HG02623 (cell line): ENCODE data around the gene EFL1.
"Not testable (repeated sequence)": the region's sequence is repeated elsewhere in the genome, so short reads cannot be mapped to it uniquely, and the experiment has no call there.

Source experiments
- ATAC-seq: cut with Tn5 transposase; IDR thresholded peaks from one replicate; pipeline ENCODE4 v1.9.1; 2021; ENCODE audit warnings: moderate library complexity; ENCODE audit not compliant: unreplicated experiment

EFL1 gene

DNA sequence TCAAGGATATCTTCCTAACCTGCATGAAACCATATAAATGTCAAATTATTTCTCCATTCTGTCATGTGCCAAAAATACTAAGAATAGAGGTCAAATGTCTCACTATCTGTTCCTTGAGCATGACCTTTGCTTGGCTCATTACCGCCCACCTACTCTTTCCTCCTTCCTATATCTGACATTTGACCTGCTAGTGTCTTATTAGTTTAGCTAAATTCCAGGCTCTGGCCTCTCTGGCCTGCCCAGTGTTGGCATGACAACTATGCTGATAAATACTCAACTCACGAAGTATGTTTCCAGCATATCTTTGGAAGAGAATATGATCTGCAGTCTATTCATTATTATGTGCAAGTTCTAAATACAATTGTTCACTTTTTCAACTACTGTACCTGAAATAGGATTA lies 58.0 kb downstream of the EFL1 start:
- not testable (repeated sequence) for ATAC-seq

DNA sequence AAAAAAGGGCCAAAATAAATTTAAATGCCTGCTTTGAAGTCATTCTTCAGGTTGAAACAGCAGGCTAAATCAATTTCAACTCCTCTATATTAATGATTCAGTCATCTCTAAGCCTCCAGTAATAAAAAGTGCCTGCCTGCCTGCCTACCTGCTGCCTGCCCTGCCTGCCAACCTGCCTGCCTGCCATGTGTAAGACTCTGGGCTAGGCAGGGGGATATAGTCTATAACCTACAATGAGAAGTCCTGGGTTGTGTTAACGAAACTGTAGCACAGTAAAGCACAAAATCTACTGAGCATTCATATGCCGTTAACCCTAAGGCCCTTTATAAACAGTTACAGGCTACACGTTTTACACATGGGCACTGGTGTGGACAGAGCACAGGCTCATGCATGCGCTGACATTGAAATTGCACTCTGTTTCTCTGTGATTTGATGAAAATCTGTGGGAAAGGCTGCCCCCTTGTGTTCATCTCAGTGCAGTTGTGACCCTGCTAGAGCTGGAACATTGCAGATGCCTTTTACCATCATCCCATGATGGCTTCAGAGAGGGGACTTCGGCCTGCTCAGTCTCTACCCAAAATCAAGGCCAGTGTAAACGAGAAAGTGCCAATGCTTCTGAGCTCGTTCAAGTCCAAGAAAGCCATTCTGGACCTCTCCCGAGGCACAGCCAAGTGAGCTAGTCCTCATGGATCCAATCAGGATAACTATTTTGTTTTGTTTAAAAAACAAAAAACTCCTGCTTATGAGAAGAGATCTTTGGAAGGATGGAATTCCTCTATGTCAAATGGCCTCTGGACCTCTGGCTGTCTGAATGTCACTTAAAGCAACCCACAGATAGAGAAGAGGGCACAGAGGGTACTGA lies 64.6 kb downstream of the EFL1 start:
- peak; percentile 92 for ATAC-seq

GRCh38 chr15:82196353-82196752 lies 66.2 kb downstream of the EFL1 start:
- no peak for ATAC-seq

- not testable (repeated sequence) for ATAC-seq
These were observed 66.7 kb downstream of the EFL1 start for GRCh38 chr15:82195818-82196217.

DNA sequence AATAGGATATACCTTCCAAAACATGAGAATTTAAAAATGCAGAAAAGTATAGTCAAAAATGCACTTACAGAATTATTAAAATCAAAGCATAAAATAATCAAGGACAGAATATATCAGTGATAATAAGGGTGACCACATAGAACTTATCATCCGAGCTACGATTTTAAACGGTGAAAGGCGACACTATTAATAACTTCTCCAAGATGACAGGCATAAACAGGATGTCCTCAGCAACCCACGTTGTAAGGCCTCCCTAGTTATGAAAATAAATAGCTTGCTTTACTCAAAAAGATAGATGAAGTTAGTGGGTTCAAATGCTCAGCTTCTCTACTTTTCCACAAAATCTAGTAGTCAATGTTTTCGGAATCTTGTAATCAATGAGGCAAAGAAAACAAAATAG lies 68.0 kb downstream of the EFL1 start:
- ATAC-seq, result not testable (repeated sequence)

GRCh38 chr15:82193435-82193834 lies 69.1 kb downstream of the EFL1 start:
- not testable (repeated sequence) for ATAC-seq

- ATAC-seq, result not testable (repeated sequence)
These were observed 70.1 kb downstream of the EFL1 start for GRCh38 chr15:82192394-82192793.

- peak; percentile 79 for ATAC-seq
These were observed 75.7 kb downstream of the EFL1 start for GRCh38 chr15:82186719-82187406.

GRCh38 chr15:82186161-82186560 lies 76.4 kb downstream of the EFL1 start:
- no peak for ATAC-seq

GRCh38 chr15:82184776-82185175 lies 77.8 kb downstream of the EFL1 start:
- ATAC-seq, result no peak

- ATAC-seq, result no peak
These were observed 78.2 kb downstream of the EFL1 start for GRCh38 chr15:82184355-82184754.

- ATAC-seq, result no peak
These were observed 79.2 kb downstream of the EFL1 start for GRCh38 chr15:82183121-82184031.

DNA sequence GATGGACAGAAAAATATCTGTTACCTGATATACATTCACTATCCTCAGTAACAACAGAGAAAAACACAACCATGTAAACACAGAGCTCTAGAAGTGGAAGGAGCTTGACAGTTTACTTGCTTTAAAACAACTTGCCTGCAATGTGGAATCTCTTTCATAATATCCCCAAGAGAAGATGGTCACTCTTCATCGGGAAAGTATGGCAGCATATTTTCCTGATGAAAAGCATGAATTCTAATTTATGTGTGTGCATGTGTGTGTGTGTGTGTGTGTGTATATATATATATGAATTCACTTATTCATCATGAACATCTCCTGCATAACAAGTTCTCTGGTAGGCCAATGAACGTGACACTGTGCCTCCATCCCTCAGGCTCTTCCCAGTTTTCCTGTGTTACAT lies 81.2 kb downstream of the EFL1 start:
- no peak for ATAC-seq

DNA sequence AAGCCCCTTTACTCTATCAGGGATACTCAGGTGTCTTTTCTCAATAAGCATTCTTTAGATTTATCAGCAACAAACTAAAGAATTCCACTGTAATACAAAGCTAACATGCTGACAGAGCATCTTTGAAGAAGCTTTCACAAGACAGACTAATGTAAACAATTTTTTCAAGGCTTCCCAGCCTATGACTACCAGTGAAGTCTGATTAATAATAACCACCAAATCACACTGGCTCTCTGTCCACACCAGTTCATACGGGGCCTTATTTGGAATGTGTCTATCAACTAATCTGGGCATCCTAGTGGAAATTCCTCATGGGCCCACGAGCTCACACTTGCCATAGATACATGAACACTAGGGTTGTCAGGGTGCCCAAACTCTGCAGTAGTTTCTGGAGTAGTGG lies 84.5 kb downstream of the EFL1 start:
- no peak for ATAC-seq

GRCh38 chr15:82177291-82178010 lies 85.1 kb downstream of the EFL1 start:
- no peak for ATAC-seq

- ATAC-seq, result no peak
These were observed 86.0 kb downstream of the EFL1 start for GRCh38 chr15:82176542-82176941.

GRCh38 chr15:82174471-82175235 lies 87.9 kb downstream of the EFL1 start:
- no peak for ATAC-seq

GRCh38 chr15:82173108-82173507 lies 89.4 kb downstream of the EFL1 start:
- ATAC-seq, result no peak

- ATAC-seq, result no peak
These were observed 90.0 kb downstream of the EFL1 start for GRCh38 chr15:82172506-82172905.

GRCh38 chr15:82168757-82169156 lies 93.8 kb downstream of the EFL1 start:
- no peak for ATAC-seq
